Activated T-cell treated with anti-CD3 and anti-CD28 coated beads, Interleukin-2, amount 50 U/mL, for 48 hours (primary cell): ENCODE results near the gene ANKRD33B.

Experiments used
- DNase-seq, 2 experiments: peaks; one replicate each; pipeline ENCODE4 v3.0.0-alpha.2; 2020

ANKRD33B gene

DNA sequence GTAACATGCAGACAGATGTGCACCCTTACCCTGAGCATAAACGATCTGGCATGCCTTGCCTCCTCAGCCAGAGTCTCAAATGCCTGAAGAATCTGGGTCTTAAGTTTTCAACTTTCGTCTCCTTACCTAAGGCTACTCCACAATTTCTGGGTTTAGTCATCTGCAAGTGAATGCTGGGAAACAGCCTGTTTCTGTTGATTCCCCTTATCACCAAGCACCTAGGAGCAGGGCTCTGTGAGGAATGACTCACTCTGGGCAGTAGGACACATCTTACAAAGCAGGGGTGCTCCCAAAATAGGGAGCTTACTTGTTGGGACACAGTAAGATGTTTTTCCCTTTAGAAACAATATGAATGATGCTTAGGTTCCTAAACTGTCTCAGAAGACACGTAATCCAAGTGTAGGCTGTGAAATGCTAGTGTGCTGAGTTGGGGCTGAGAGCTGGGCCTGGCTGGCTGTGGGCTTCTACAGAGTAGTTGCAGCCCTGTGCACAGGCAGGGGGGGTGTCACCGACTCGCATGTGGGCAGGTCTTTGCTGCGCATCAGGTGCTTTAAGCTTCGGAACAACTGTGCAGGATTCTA, 139.1 kb downstream of the ANKRD33B start:
- DNase-seq, result no peak

DNA sequence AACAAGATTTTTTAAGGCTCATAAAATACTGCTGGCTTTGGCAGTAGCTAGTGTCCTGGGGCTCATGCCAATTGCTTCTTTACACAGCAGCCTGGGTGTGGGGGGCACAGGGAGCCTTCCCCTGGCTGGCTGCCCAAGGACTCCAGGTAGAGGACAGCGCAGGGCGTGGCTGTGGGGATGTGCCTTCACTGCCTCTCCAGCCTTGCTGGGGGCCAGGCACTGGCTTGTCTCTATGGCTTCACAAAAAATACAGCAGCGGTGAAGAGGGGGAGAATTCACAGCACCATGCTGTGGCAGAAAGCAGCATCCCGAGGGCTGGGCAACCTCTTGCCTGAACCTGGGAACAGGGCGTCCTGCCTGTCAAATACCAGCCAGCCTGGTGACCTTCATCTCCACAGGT, 139.8 kb downstream of the ANKRD33B start:
- DNase-seq, result no peak

DNA sequence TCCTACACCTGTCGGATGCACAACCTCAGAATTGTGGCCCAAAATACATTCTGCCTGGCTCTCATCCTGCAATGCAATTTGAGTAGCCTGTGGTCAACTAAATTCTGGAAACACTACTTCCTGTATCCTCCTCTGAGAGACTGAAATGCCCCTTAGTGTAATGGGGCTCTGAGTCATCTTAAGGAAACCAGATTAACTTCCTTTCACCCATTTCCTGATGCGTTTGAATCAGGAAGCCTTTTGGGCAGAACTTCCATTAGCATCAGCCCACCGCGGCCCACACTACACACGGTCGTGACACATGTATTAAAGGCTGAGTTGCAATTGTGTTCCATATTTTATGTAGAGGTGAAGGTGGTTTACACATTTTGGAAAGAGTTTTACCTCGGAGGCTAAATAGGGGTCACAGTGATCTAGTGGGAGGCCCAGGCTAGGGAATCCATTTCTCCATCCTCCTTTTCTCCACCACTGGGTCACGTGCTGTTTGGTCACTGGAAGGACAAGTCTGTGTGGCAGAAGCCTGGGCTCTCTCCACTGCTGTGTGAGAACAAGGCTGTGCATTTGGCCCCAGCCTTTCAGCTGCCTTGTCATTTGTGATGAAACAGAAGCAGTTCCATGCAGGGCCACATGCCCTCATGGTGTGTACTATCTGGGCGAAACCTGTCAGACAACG, 141.2 kb downstream of the ANKRD33B start:
- no peak for DNase-seq

DNA sequence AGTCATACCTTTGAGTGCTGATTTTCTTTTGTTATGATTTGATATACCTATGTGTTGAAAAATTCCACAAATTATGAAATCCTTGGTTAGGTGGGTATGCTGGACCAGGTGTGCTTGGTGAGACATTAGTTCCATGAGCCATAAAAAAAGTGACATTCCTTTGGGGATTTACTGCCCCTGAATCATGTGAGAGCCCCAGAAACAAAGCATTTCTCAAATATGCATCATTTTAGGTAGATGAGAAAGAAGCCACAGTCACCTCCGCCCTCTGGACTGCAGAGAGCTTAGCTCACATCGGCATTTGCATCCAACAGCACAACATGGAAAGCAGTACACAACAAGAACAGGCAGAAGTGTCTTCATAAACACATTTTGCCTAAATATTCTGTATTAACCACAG, 141.9 kb downstream of the ANKRD33B start:
- DNase-seq, result no peak

DNA sequence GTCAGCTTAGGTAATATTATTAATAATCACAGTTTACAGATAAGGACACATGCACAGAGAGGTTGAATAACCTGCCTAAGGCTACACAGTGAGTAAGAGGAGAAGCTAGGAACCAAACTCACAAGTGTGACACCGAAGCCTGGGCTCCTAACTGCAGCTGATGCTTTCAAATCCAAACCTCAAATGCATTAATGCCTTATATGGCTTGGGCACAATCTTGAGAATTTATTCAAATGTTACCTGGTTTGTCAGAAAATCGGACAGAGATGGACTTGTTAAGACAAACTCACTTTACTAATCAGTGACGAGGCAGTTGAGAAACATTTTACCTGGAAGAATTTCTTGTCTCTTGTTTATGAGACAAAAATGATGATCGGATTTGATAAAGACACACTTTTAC, 142.5 kb downstream of the ANKRD33B start:
- DNase-seq, result no peak
